Stimulated activated CD8-positive, alpha-beta memory T cell treated with anti-CD3 and anti-CD28 coated beads, Interleukin-4, amount 100 ng/mL, for 24 hours (primary cell): ENCODE results near the gene C6orf52.
"Not testable (repeated sequence)": the region's sequence is repeated elsewhere in the genome, so short reads cannot be mapped to it uniquely, and the experiment has no call there.

Experiments used
- DNase-seq: peaks from one replicate; pipeline ENCODE4 v3.0.0-alpha.2; 2020; ENCODE audit warnings: low read depth

Gene C6orf52

DNA sequence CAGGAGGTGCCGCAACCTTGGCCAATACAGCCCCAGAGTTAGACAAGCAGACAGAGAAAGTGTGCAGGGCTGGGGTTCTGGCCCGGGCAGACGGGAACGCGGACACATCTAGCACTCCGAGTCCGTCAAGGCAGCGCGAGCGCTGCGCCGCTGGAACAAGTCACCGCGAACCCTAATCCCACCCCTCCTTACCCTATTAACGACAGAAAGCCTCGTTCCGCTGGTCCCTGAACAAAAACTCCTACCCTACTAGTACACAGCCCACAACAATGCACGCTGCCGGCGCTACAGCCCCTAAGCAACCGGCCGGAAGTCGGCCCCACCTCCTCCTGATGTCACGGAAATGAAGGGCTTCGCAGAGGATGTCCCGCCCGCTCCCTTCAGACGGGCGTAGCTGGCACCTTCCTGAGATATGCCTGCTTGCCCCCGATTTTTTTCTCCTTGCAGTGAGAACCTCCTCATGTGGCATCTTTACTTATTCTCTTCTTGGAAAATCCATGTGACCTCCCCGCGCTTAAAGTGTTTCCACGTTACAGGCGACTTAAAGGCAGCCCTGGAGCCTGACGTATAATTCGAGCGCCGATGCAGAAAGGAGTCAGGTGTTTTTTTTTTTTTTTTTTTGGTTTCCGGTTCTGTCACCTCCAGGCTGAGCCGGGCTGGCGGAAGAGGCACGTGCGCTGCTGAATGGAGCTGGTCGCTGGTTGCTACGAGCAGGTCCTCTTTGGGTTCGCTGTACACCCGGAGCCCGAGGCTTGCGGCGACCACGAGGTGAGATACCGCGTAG lies at the start of gene C6orf52, which contains the start of gene PAK1IP1:
Gene C6orf52, minus strand, starts transcription at position 315 of the 784 bp plus-strand sequence. CDS start 7,066 bp downstream, outside the sequence.
Gene PAK1IP1, plus strand, starts transcription at position 671 of the 784 bp plus-strand sequence. Its CDS starts 14 bp downstream, at position 685.
- peak; percentile 90 for DNase-seq

DNA sequence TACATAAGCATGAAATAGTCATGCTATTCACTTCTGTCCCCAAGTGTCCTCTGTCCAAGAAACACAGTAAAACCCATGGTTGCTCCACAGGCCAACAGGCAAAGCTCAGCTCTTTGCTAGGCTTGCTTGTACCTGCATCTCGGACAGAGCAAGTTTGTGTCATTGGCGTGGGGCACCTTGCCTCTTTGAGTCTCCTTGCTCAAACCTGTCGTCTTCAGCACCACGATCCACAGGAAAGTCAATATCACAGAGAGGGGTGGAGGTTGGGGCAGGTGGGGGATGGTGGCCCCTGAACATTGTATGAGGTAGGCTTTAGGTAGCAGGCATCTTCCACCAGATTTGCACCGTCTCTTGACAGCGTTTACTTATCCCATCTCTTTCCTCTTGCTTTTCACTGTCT lies 49.1 kb upstream of the C6orf52 start:
- no peak for DNase-seq

DNA sequence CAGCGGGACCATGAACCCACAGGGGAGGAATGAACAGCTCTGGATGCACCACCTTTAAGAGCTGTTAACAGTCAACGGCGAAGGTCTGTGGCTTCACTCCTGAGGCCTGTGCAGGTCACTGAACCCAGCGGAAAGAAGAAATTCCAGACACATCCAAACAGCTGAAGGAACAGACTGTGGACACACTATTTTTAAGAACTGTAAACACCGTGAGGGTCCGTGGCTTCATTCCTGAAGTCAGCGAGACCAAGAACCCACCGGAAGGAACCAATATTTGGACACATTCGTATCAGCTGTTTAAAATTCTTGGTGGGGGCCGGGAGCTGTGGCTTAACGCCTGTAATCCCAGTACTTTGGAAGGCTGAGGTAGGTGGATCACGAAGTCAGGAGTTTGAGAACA lies 47.8 kb upstream of the C6orf52 start:
- no peak for DNase-seq

DNA sequence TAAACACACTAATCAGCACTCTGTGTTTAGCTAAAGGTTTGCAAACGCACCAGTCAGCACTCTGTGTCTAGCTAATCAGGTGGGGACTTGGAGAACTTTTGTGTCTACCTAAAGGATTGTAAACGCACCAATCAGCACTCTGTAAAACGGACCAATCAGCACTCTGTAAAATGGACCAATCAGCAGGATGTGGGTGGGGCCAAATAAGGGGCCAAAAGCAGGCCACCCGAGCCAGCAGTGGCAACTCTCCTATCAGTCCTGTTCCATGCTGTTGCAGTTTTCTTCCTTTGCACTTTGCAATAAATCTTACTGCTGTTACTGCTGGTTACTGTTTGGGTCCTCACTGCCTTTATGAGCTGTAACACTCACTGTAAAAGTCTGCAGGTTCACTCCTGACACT lies 47.2 kb upstream of the C6orf52 start:
- not testable (repeated sequence) for DNase-seq

DNA sequence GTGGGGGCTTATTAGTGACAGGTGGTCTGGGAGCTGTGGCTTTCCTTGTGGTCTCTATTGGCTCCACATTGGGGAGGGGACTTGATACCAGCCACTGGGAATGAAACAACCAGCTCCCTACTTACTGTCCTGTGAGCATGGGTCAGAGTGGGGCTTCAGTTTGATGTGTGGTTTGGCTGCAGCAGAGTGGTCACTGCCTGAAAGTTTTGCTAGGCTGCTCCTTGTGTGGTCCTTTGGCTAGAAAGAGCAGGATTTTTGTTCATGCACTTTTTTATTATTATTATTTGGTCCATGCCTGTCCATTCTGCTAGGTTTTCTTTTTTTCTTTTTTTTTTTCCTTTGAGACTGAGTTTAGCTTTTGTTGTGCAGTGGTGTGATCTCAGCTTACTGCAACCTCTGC lies 45.6 kb upstream of the C6orf52 start:
- no peak for DNase-seq

DNA sequence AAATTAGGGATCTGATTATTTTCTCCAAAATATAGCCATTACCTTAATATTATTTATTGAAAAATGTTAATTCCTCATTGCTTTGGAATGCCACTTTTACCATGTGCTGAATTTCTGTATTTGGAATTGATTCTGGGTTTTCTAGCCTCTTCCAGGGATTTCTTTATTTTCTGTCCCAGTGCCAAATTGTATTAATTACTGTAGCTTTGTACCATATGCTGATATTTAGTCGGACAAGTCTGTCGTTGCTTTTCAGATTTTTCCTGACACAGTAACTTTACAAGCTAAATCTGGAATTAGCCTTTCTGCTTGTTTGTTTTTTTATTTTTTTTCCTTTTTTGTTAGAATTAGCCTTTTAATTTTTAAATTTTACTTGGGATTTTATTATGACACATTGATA lies 42.3 kb upstream of the C6orf52 start:
- DNase-seq: no peak

DNA sequence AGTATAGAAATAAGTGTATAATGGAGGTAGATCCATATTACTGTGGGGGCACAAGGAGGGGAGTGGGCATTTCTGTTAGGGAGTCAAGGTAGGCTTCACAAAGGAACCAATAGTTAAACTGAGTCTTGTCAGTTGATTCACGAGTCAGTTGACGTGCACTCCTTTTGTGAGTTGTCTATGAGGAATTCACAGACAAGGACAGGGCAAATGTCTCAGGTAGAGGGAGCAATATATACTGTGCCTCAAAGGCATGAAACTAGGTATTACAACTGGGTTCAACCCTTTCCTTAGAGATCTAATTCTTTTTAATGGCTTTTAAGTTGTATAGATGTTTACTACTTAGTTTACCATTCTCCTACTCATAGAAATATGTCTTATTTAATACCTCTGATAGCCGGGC lies 39.4 kb upstream of the C6orf52 start:
- DNase-seq: no peak

DNA sequence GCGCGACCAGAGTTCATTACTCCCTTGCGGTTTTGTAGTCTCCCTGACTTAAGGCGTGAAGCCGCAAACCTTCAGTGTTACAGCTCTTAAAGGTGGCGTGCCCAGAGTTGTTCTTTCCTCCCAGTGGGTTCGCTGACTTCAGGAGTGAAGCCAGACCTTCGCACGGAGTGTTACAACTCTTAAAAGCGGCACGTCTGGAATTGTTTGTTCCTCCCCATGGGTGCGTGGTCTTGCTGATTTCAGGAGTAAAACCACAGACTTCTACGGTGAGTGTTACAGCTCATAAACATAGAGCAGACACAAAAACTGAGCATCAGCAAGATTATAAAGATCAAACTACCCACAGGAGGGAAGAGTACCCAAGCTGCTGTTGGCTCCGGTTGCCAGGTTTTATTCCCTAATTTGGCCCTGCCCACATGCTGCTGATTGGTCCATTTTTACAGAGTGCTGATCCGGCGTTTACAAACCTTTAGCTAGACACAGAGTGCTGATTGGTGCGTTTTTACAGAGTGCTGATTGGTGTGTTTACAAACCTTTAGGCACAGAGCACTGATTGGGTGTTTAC lies 38.8 kb upstream of the C6orf52 start:
- DNase-seq: no peak

DNA sequence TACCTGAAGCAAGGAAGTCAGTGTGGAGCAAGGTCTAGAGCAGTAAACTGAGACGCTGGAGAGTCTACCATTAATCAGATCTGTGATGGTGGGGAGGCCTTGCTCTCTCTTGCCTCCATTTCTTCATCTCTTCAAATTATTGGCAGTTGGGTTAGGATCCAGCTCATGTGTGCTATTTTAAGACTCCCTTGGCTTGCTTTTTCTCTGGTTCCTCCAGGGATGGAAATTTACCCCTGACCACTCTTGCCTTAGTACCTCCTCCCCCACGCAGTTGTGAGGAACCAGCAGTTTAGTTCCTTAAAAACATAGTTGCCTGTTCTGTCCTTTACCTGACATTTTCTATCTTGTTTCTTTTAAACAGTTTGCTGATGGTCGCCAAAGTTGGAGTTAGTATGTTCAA lies 35.8 kb upstream of the C6orf52 start:
- DNase-seq: no peak

DNA sequence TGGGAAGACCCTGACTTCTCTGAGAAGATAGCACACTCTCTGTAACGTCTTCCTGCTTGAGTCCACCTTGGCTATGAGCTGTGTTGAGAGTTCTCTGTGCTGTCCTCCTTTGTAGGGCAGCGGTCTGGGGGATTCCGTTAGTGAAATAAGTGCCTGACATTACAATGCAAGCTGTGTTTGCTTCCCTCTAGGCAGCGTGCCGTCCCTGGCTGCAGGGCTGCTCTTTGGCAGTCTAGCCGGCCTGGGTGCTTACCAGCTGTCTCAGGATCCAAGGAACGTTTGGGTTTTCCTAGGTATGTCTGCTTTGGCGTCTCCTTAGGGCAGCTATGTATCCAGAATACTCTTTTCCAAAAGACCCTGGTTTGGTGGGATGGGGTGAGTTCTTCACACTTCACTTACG lies 31.3 kb upstream of the C6orf52 start:
- no peak for DNase-seq

DNA sequence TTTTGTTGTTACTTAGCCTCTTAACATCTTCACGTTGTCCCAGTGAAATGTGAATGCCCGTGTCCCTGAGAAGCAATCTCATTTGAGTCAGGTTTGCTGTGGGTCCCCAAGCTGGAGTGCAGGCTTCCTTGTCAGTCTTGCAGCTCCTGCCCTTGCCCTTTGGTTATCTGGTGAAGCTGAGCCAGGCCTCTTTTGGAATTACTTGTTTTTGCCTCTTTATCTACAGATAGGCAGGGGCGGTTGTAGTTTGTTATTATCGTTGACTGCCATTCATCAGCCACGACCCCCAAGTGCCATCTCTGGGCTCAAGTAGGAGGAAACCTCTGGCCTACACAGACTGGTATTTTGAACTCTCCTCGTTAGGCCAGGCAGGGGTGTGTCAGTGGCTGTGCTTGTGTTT lies 30.6 kb upstream of the C6orf52 start:
- DNase-seq: no peak

DNA sequence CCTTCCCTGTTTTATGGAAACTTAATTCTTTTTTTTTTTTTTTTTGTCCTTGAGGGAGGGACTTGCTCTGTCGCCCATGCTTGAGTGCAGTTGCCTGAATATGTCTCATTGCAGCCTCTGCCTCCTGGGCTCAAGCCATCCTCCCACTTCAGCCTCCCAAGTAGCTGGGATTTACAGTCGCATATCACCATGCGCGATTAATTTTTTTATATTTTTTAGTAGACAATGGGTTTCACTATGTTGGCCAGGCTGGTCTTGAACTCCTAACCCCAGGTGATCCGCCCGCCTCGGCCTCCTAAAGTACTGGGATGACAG lies 29.1 kb upstream of the C6orf52 start:
- no peak for DNase-seq

DNA sequence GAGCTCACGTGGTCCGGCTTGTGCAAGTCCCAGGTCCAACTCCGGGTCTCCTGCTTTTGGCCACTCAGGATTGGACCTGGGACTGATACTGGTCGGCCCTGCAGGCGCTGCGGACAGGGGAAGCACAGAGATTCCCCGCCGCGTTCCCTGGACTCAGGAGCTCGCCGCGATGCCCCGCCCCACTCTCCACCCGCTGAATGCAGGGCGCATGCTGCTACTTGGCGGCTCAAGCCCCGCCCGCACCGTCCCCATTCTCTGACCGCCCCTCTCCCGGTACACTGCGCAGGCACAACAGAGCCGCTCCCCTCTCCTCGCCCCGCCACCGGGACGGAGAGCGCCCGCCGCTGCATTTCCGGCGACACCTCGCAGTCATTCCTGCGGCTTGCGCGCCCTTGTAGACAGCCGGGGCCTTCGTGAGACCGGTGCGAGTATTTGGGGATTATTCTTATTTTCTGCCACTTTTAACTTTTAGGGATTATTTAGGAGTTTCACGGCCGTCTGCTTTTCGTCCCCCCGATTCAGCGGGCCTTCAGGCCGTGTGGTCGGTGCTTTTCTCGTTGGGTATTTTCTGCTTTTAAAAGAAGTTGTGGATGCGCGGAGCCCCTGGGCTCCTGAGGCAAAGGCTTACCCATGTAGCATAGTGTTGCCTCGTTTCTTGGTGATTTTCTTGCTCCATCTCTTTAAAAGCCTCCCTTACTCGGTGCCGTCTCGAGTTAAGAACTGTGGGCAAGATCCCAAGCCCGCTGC lies 28.6 kb upstream of the C6orf52 start, which contains the start of gene TMEM14C:
Gene TMEM14C, plus strand, starts transcription at position 251 of the 747 bp plus-strand sequence. CDS start 1,544 bp downstream, outside the sequence.
- peak; percentile 89 for DNase-seq

DNA sequence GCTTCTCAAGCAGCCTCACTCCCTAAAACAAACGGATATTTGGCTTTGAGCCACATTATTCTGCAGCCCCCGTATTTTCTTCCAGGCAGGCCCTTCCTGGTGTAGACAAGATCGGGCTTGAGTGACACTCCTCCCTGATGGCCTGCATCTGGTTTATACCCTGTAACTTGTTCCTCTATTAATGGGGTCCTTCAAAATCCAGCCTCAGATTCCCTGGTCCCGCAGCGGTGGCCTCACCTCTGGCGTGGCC lies 28.1 kb upstream of the C6orf52 start:
- no peak for DNase-seq

DNA sequence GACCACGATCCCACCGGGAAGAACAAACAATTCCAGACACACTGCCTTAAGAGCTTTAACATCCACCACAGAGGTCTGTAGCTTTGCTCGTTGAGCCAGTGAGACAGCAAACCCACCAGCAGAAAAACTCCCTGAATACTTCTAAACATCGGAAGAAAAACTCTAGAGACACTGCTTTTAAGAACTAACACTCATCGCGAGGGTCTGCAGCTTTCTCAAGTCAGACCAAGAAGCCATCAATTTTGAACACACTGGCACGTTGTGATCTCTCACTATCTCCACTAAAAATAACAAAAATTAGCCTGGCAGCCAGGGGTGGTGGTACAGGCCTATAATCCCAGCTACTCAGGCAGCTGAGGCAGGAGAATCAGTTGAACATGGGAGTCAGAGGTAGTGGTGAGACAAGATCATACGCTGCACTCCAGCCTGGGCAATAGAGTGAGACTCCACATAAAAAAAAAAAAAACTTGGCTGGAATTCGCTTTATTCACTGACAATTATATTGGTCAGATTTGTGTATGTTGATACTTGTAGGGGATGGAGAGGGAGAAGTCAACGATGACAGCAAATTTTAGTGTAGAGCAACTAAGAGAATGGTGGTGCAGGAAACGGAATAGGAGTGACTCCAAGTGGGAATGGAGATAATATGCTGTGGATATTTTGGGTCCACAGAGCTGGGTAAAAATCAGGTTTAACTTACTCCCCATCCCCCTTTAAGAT lies 27.6 kb upstream of the C6orf52 start:
- DNase-seq: no peak

DNA sequence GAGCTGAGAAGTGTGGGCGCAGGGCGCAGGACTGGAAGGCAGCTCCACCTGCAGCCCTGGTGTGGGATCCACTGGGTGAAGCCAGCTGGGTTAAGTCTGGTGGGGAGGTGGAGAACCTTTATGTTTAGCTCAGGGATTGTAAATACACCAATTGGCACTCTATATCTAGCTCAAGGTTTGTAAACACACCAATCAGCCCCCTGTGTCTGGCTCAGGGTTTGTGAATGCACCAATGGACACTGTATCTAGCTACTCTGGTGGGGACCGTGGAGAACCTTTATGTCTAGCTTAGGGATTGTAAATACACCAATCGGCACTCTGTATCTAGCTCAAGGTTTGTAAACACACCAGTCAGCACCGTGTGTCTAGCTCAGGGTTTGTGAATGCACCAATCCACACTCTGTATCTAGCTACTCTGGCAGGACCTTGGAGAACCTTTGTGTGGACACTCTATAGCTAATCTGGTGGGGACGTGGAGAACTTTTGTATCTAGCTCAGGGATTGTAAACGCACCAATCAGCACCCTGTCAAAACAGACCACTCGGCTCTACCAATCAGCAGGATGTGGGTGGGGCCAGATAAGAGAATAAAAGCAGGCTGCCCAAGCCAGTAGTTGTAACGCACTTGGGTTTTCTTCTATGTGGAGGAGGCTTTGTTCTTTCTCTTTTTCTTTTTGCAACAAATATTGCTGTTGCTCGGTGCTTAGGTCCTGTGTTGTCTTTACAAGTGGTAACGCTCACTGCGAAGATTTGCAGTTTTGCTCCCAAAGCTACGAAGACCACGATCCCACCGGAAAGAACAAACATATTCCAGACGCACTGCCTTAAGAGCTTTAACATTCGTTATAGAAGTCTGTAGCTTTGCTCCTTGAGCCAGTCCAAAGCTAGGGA lies 26.8 kb upstream of the C6orf52 start:
- DNase-seq: not testable (repeated sequence)

DNA sequence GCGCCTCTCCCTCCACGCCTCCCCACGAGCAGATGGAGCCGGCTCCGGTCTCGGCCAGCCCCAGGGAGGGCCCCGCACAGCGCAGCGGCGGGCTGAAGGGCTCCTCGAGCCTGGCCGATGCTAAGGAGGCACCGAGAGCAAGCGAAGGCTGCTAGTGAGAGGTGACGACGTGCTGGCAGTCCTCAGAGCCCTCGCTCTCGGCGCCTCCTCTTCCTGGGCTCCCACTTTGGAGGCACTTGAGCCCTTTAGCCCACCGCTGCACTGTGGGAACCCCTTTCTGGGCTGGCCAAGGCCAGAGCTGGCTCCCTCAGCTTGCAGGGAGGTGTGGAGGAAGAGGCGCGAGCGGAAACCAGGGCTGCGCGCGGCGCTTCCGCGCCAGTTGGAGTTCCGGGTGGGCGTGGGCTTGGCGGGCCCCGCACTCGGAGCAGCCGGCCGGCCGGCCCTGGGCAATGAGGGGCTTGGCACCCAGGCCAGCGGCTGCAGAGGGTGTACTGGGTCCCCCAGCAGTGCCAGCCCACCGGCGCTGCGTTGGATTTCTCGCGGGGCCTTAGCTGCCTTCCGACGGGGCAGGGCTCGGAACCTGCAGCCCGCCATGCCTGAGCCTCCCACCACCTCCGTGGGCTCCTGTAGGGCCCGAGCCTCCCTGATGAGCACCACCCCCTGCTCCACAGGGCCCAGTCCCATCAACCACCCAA lies 26.0 kb upstream of the C6orf52 start:
- DNase-seq: peak; percentile 58

DNA sequence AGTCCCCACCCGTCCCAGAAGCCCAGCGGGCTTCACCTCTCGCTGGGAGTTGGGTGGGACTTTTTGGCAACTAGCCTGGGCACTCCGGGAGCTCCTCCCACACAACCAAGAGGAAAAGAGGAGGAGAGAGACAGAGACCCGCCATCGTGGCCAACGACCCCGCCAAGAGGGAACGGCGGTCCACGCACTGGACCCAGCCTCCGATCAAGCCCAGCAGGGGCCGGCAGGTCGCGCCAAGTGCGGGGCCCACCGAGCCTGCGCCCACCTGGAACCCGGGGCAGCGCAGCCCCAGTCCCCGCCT lies 25.5 kb upstream of the C6orf52 start:
- no peak for DNase-seq

DNA sequence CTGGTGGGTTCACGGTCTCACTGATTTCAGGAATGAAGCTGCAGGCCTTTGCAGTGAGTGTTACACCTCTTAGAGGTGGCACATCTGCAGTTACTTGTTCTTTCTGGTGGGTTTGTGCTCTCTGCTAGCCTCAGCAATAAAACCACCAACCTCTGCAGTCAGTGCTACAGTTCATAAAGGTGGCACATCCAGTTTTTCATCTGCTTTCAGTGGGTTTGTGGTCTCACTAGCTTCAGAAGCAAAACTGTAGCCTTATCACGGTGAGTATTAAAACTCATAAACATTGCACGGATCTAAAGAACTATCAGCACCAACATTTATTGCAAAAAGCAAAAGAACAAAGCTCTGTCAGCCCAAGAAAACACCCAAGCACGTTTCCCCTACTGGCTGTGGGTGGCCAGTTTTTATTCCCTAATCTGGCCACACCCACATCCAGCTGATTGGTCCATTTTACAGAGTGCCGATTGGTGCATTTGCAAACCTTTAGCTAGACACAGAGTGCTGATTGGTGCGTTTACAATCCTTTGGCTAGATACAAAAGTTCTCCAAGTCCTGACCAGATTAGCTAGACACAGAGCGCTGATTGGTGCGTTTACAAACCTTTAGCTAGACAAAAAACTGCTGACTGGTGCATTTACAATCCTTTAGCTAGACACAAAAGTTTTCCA lies 25.0 kb upstream of the C6orf52 start:
- DNase-seq: no peak

DNA sequence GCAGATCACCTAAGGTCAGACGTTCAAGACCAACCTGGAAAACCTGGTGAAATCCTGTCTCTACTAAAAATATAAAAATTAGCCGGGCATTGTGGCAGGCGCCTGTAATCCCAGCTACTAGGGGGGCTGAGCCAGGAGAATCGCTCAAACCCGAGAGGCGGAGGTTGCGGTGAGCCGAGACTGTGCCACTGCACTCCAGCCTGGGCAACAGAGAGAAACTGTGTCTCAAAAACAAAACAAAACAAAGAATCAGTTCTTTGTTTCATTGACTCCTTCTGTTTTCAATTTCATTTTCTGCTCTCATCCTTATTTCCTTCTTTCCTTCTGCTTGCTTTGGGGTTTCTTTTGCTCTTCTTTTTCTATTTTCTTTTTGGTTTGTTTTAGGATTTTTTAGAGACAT lies 19.5 kb upstream of the C6orf52 start:
- no peak for DNase-seq

DNA sequence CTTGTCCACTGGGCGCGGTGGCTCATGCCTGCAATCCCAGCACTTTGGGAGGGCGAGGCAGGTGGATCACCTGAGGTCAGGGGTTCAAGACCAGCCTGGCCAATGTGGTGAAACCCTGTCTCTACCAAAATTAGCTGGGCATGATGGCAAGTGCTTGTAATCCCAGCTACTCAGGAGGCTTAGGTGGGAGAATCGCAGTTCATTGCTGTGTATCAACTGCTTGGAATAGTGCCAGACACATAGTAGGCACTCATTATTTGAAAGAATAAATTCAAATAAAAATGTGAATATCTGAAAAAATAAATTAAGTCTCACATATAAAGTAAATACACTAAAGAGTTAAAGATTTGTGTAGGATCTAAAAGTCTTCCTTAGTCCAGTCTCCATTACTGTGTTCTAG lies 2.2 kb upstream of the C6orf52 start:
- no peak for DNase-seq
